Tibial artery (tissue), 4 donors: Measurements from ENCODE around the gene CTNNA3.

Experiments used
- DNase-seq, 2 donors: peaks; one replicate each; pipeline ENCODE4 v3.0.0-alpha.2; 2019
- H3K27ac ChIP-seq, 2 donors: fragments of 200-600 bp; sonication (generic) in 1 of 2; 1 replicate in 1 of 2; 2 replicates in 1 of 2; pipeline ENCODE4 v1.5.1; 2018 to 2019; ENCODE audit warnings: mild to moderate bottlenecking in 1 of 2
- H3K27me3 ChIP-seq, 2 donors: fragments of 200-600 bp; sonication (generic) in 1 of 2; one replicate each; pipeline versions ENCODE4 v1.5.1 to v1.6.0; 2016 to 2019
- H3K36me3 ChIP-seq, 3 donors: fragments of 200-600 bp; sonication (generic) in 2 of 3; one replicate each; pipeline ENCODE4 v1.5.1; 2016 to 2019; ENCODE audit warnings: mild to moderate bottlenecking in 2 of 3
- H3K4me1 ChIP-seq, 4 donors: fragments of 200-600 bp; sonication (generic) in 2 of 4; 1 replicate in 3 of 4; 2 replicates in 1 of 4; pipeline ENCODE4 v1.5.1; 2016 to 2019
- H3K4me3 ChIP-seq, 2 donors: fragments of 200-600 bp; sonication (generic) in 1 of 2; 1 replicate in 1 of 2; 2 replicates in 1 of 2; pipeline ENCODE4 v1.5.1; 2018 to 2019; ENCODE audit warnings: mild to moderate bottlenecking in 2 of 2
- H3K9me3 ChIP-seq, 3 donors: fragments of 200-600 bp; sonication (generic) in 1 of 3; one replicate each; pipeline ENCODE4 v1.5.1; 2016 to 2019
- CTCF ChIP-seq, 2 experiments: fragments of 200-600 bp in 1 of 2; fragments of 450-650 bp in 1 of 2; IDR thresholded peaks; one replicate each; pipeline ENCODE4 v1.5.1; 2017 to 2019; ENCODE audit warnings: antibody characterized with exemption in 2 of 2, mild to moderate bottlenecking in 1 of 2, moderate library complexity in 1 of 2
- intact Hi-C: fragments of 100-400 bp; cut with DNase I; formaldehyde crosslinking; loops from one replicate; pipeline ENCODE4 v1.15.0; 2023; ENCODE audit warnings: low total_unique reads

Gene CTNNA3

GRCh38 chr10:66187053-66187733 is 1508.8 kb downstream of the CTNNA3 start:
- H3K4me3 ChIP-seq, result no peak overlapping the region
- no peak overlapping the region for H3K27ac ChIP-seq
- no peaks in the 10 kb centered on the region for H3K9me3 ChIP-seq
- H3K36me3 ChIP-seq, result no peaks in the 10 kb centered on the region
- no peak for TF ChIP-seq CTCF (IDR thresholded peaks at IDR 0.05)
- intact Hi-C loops, result no loop called here
- no peak for DNase-seq
- H3K4me1 ChIP-seq, result no peaks in the 10 kb centered on the region
- H3K27me3 ChIP-seq, result no peaks in the 10 kb centered on the region

- Histone ChIP-seq H3K4me3 (no peak overlapping the region), H3K36me3 (no peaks in the 10 kb centered on the region), H3K27me3 (no peaks in the 10 kb centered on the region), H3K9me3 (no peaks in the 10 kb centered on the region), H3K27ac (no peak overlapping the region), H3K4me1 (no peaks in the 10 kb centered on the region)
- TF ChIP-seq CTCF (IDR thresholded peaks at IDR 0.05), result no peak
- intact Hi-C loops, result no loop called here
- DNase-seq, result no peak
Measured at GRCh38 chr10:66183028-66183427, 1513.0 kb downstream of the CTNNA3 start.

GRCh38 chr10:66180581-66181318 is 1515.2 kb downstream of the CTNNA3 start:
- no peaks in the 10 kb centered on the region for H3K36me3 ChIP-seq
- no peak for DNase-seq
- no peak overlapping the region for H3K4me3 ChIP-seq
- no peaks in the 10 kb centered on the region for H3K9me3 ChIP-seq
- H3K27ac ChIP-seq, result no peak overlapping the region
- H3K4me1 ChIP-seq, result no peaks in the 10 kb centered on the region
- no peaks in the 10 kb centered on the region for H3K27me3 ChIP-seq
- peak; percentile 61 to 62 for TF ChIP-seq CTCF (IDR thresholded peaks at IDR 0.05)
- intact Hi-C loops, result no loop called here

GRCh38 chr10:66180021-66180420 is 1516.0 kb downstream of the CTNNA3 start:
- no peak for DNase-seq
- TF ChIP-seq CTCF (IDR thresholded peaks at IDR 0.05), result no peak
- H3K27ac ChIP-seq, result no peak overlapping the region
- H3K27me3 ChIP-seq, result no peaks in the 10 kb centered on the region
- no peaks in the 10 kb centered on the region for H3K4me1 ChIP-seq
- H3K9me3 ChIP-seq, result no peaks in the 10 kb centered on the region
- H3K4me3 ChIP-seq, result no peak overlapping the region
- H3K36me3 ChIP-seq, result no peaks in the 10 kb centered on the region
- intact Hi-C loops, result no loop called here

GRCh38 chr10:66176772-66177171 is 1519.2 kb downstream of the CTNNA3 start:
- intact Hi-C loops, result no loop called here
- H3K36me3 ChIP-seq, result no peaks in the 10 kb centered on the region
- H3K4me1 ChIP-seq, result no peaks in the 10 kb centered on the region
- H3K4me3 ChIP-seq, result no peak overlapping the region
- no peaks in the 10 kb centered on the region for H3K27me3 ChIP-seq
- H3K9me3 ChIP-seq, result no peaks in the 10 kb centered on the region
- DNase-seq, result no peak
- TF ChIP-seq CTCF (IDR thresholded peaks at IDR 0.05), result no peak
- H3K27ac ChIP-seq, result no peak overlapping the region
